OCI-LY7 (cell line): Measurements from ENCODE around the gene SIAE. TPM values are rescaled to one million over a fixed set of nuclear protein-coding genes. Genes with fewer than 3 reads are reported as not detected.

Experiments
- BruUV-seq: library from RNA; stranded (reverse); fragments of 400-500 nt; replicated peaks from 2 replicates; lab custom pipeline; 2021; lab: Mats Ljungman, UMichigan
- CTCF ChIA-PET: fragments of 300-600 bp; sonication (Branson Sonifier 250); formaldehyde crosslinking; loops from one replicate; lab custom pipeline; 2022; ENCODE audit warnings: antibody characterized with exemption; ENCODE audit not compliant: unreplicated experiment; lab: Charles Lee
- POLR2A ChIA-PET: fragments of 300-600 bp; sonication (Branson Sonifier 250); formaldehyde crosslinking; loops from one replicate; lab custom pipeline; 2022; ENCODE audit warnings: antibody characterized with exemption; lab: Charles Lee
- DNase-seq: peaks from one replicate; pipeline ENCODE4 v3.0.0-alpha.2; 2015; ENCODE audit warnings: low spot score
- H2AFZ ChIP-seq: fragments of 200-600 bp; sonication (generic), shearing (Covaris generic); 2 replicates; pipeline ENCODE4 v1.6.1; 2014; ENCODE audit warnings: mild to moderate bottlenecking, antibody characterized with exemption, low read length, moderate library complexity
- H3K27ac ChIP-seq: fragments of 200-600 bp; sonication (generic); 2 replicates; pipeline ENCODE4 v1.5.1; 2014; ENCODE audit warnings: mixed run types, low read depth, mild to moderate bottlenecking, moderate library complexity, low read length, inconsistent platforms; ENCODE audit not compliant: poor library complexity, severe bottlenecking
- H3K36me3 ChIP-seq: fragments of 200-600 bp; sonication (generic); 2 replicates; pipeline ENCODE4 v1.6.1; 2014; ENCODE audit warnings: mild to moderate bottlenecking, antibody characterized with exemption, low read length, moderate library complexity, mixed read lengths; ENCODE audit not compliant: insufficient read depth
- H3K4me1 ChIP-seq: fragments of 200-600 bp; sonication (generic); 2 replicates; pipeline ENCODE4 v1.5.1; 2014; ENCODE audit warnings: mild to moderate bottlenecking, low read length; ENCODE audit not compliant: insufficient read depth, poor library complexity, severe bottlenecking
- H3K4me2 ChIP-seq: fragments of 200-600 bp; sonication (generic); 2 replicates; pipeline ENCODE4 v1.6.1; 2014; ENCODE audit warnings: mild to moderate bottlenecking, low read length
- H3K4me3 ChIP-seq: fragments of 200-600 bp; sonication (generic); 2 replicates; pipeline ENCODE4 v1.5.1; 2014; ENCODE audit warnings: mild to moderate bottlenecking, low read depth, low read length; ENCODE audit not compliant: poor library complexity, severe bottlenecking
- H3K79me2 ChIP-seq: fragments of 200-600 bp; sonication (generic); 2 replicates; pipeline ENCODE4 v1.6.1; 2016; ENCODE audit warnings: low read depth, mild to moderate bottlenecking, low read length, moderate library complexity, mixed read lengths; ENCODE audit not compliant: insufficient read depth
- H3K9me2 ChIP-seq: fragments of 200-600 bp; sonication (generic); 2 replicates; pipeline ENCODE4 v1.6.1; 2016; ENCODE audit warnings: mild to moderate bottlenecking, low read length, mixed read lengths; ENCODE audit not compliant: insufficient read depth
- H3K9me3 ChIP-seq: fragments of 200-600 bp; sonication (generic); 2 replicates; pipeline ENCODE4 v1.6.1; 2014; ENCODE audit warnings: mild to moderate bottlenecking, mixed run types, low read length, mixed read lengths
- H4K20me1 ChIP-seq: fragments of 200-600 bp; sonication (generic); 2 replicates; pipeline ENCODE4 v1.6.1; 2014; ENCODE audit warnings: mild to moderate bottlenecking, antibody characterized with exemption, low read length, moderate library complexity, mixed read lengths; ENCODE audit not compliant: insufficient read depth
- EZH2phosphoT487 ChIP-seq: fragments of 200-600 bp; sonication (generic); IDR thresholded peaks from 2 replicates; pipeline ENCODE4 v1.6.1; 2018; ENCODE audit warnings: low read depth, borderline replicate concordance, mild to moderate bottlenecking, mixed run types, antibody characterized with exemption, low read length, moderate library complexity, mixed read lengths
- intact Hi-C: fragments of 100-400 bp; cut with micrococcal nuclease; formaldehyde crosslinking; loops from one replicate; pipeline ENCODE4 v1.10.0; 2022; ENCODE audit not compliant: unreplicated experiment
- total RNA-seq, 2 experiments: library from RNA; depleted of rRNA in 1 of 2; stranded (reverse); fragments of >200 nt in 1 of 2; shearing (Covaris generic) in 1 of 2; gene quantifications; 2 replicates each; pipeline ENCODE4 v1.2.3, GENCODE V29; 2014 to 2022
- TF ChIP-seq, protein P1 (sequence below): fragments of 200-600 bp; sonication (generic); conservative IDR thresholded peaks from 2 replicates; pipeline ENCODE4 v1.5.1; 2014; ENCODE audit warnings: mild to moderate bottlenecking, antibody characterized with exemption, low read length, moderate library complexity, mixed read lengths

Gene SIAE
- total RNA-seq, 2 experiments from 2014 or later: 2.6 to 8.6 TPM

DNA sequence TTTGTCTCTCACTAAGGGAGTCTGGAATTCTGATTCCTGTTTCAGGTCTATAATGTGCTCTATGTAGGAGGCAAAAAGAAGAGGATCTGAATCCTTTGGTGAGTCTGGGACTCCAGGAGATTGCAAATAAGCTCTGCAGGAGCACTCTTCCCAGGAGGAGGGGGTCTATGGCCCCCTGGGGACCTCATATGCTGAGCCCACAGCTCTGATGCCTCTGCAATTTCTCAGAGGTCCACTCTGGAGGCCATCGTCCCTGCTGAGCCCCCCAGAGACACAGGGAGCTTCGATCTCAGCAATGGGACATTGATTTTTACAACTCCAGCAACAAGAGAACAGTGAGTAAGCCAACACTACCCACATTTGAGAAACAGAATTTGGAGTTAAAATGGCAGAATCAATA is 46.0 kb upstream of the SIAE start:
- Histone ChIP-seq H3K9me3 (no peaks in the 10 kb centered on the region), H3K4me1 (peaks cover 18% of the 10 kb centered on the region), H3K9me2 (no peaks in the 10 kb centered on the region), H3K27ac (no peak overlapping the region), H3K4me3 (no peak overlapping the region), H3K4me2 (no peak overlapping the region), H2AFZ (no peak overlapping the region), H3K36me3 (no peaks in the 10 kb centered on the region), H4K20me1 (no peaks in the 10 kb centered on the region), H3K79me2 (no peaks in the 10 kb centered on the region)
- ChIA-PET POLR2A (no interaction called here), CTCF (no interaction called here)
- intact Hi-C loops: no loop called here
- no TSS peak for BruUV-seq
- DNase-seq: no peak
- TF ChIP-seq, protein P1, sequence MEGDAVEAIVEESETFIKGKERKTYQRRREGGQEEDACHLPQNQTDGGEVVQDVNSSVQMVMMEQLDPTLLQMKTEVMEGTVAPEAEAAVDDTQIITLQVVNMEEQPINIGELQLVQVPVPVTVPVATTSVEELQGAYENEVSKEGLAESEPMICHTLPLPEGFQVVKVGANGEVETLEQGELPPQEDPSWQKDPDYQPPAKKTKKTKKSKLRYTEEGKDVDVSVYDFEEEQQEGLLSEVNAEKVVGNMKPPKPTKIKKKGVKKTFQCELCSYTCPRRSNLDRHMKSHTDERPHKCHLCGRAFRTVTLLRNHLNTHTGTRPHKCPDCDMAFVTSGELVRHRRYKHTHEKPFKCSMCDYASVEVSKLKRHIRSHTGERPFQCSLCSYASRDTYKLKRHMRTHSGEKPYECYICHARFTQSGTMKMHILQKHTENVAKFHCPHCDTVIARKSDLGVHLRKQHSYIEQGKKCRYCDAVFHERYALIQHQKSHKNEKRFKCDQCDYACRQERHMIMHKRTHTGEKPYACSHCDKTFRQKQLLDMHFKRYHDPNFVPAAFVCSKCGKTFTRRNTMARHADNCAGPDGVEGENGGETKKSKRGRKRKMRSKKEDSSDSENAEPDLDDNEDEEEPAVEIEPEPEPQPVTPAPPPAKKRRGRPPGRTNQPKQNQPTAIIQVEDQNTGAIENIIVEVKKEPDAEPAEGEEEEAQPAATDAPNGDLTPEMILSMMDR: no peak
- no peak for TF ChIP-seq EZH2phosphoT487

GRCh38 chr11:124718801-124719200 is 45.3 kb upstream of the SIAE start:
- Histone ChIP-seq H3K4me2 (no peak overlapping the region), H3K4me3 (no peak overlapping the region), H3K9me2 (no peaks in the 10 kb centered on the region), H3K4me1 (peaks cover 13% of the 10 kb centered on the region), H3K27ac (no peak overlapping the region), H2AFZ (no peak overlapping the region), H3K36me3 (no peaks in the 10 kb centered on the region), H3K79me2 (no peaks in the 10 kb centered on the region), H4K20me1 (no peaks in the 10 kb centered on the region), H3K9me3 (no peaks in the 10 kb centered on the region)
- no peak for DNase-seq
- no peak for TF ChIP-seq EZH2phosphoT487
- TF ChIP-seq, protein P1: no peak
- CTCF ChIA-PET: no interaction called here
- BruUV-seq: no TSS peak
- POLR2A ChIA-PET: no interaction called here
- intact Hi-C loops: no loop called here

DNA sequence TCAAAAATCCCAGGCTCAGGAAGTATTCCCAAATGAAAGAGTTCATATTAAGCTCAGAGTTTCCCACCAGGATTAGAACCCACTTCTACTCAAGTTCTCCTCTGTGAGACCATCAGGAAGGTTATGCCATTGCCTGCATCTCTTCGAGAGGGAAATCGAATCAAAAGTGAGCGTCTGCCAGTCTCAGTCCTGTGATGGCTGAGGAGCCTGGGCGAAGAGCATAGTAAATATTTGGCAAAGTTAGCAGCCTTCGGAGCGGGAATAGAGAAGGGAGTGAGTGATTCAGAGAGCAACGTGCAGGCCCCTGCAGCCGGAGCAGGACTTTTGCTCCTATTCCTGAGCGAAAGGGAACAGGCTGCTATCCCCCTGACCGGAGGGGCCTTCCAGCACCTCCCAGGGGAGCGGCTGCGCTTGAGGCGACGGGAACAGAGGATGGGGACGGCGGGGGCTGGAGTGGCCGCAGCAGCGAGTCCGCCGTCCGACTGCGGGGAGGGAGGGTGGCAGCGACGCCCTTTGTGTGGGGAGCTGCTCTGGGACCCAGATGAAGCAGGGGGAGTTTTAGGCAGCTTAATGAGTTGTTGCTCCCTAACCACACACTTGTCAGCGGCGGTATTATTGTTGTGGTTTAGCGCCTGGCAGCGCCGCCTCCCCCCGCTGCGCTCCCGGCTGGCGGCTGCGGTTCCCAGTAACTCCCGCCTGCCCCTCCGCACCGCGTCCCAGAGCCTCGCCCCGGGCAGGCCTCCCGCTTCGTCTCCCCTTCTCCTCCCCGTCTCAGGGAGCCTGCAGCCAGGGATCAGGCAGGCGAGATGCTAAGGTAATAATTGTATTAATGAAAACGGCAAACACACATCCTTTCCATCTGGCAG is 44.5 kb upstream of the SIAE start:
- no TSS peak for BruUV-seq
- Histone ChIP-seq H3K9me2 (no peaks in the 10 kb centered on the region), H3K27ac (no peak overlapping the region), H3K9me3 (no peaks in the 10 kb centered on the region), H2AFZ (no peak overlapping the region), H3K36me3 (no peaks in the 10 kb centered on the region), H3K4me2 (no peak overlapping the region), H3K4me1 (peaks cover 13% of the 10 kb centered on the region), H3K79me2 (no peaks in the 10 kb centered on the region), H4K20me1 (no peaks in the 10 kb centered on the region), H3K4me3 (no peak overlapping the region)
- POLR2A ChIA-PET: interaction anchor here (0.7 kb wide), 1 partner anchor 12 kb away, joined by 4 read pairs; no protein-coding TSS in a partner anchor
- CTCF ChIA-PET: no interaction called here
- TF ChIP-seq, protein P1: no peak
- no peak for TF ChIP-seq EZH2phosphoT487
- intact Hi-C loops: no loop called here
- no peak for DNase-seq
